NCI-H1930 (cell line): Measurements from ENCODE around the gene ACTR2.

Experiments used
- DNase-seq, 2 experiments: peaks; one replicate each; lab custom pipeline; 2025; lab: John Stamatoyannopoulos, UW

The ACTR2 gene

DNA sequence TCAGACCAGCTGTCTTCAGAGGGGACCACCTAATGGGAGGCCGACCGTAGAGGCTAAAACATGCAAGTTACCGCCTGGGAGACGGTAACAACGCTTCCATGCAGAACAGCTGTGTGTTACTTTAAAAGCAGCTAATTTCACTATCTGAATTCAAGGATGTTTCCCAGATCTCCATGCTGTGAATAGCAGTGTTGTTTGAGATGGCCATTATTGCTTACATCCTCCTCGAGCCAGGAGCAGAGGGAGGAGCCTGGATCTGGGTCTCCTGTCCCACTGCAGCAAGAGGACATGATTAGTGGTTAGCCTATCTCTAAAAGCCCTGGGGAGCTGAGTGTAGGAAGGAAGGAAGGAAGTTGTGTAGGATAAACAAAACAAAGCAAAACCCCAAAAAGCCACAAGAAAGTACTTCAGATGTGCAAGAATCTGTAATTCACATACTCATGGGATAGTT is 50.9 kb downstream of the ACTR2 start:
- DNase-seq, result no peak

DNA sequence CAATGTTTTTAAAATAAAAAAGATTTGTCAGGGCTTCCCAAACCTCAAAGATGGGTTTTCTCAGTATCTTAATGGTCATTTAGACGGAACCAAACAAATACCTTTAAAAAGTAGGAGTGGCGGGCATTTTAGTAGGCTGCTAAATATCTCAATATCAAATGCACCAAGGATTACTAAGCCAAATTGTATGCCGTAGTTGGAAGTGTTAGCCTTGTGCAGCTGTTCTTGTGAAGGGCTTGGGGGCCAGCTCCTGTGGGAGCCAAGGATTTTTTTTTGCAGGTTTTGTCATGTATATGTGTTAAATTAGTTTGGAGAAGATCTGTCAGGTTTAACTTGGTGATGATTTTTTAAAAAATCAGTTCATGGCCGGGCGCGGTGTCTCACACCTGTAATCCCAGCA is 52.1 kb downstream of the ACTR2 start:
- no peak for DNase-seq

DNA sequence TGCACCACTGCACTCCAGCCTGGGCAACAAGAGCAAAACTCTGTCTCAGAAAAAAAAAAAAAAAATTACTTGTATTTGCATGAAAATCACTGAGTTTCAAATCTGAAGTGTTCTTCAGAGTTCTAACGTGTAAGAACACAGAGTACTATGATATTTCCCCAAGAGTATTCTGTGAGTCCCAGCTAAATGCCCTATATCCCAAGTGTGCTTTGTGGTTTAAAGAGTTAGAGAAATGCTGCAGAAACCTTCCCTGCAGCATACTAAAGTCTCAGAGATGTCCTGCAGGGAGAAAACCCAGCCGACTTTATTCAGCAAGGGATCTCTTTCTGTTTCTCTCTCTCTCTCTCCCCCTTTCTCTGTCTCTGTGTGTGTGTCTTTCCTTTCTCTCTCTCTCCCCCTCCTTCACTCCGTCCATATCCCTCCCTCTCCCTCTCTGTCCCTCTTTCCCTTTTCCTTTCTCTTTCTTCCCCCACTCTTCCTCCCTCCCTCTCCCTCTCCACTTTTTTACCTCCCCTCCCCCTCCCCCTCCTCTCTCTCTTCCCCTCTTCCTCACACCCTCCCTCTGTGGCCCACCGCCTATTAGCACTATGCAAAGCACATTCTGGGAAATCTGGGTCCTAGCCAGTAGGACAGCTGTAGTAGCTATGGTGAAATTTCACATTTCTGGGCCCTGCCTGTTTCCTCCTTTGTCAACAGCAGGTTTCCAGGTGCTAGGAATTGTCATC is 54.2 kb downstream of the ACTR2 start:
- DNase-seq, result no peak

DNA sequence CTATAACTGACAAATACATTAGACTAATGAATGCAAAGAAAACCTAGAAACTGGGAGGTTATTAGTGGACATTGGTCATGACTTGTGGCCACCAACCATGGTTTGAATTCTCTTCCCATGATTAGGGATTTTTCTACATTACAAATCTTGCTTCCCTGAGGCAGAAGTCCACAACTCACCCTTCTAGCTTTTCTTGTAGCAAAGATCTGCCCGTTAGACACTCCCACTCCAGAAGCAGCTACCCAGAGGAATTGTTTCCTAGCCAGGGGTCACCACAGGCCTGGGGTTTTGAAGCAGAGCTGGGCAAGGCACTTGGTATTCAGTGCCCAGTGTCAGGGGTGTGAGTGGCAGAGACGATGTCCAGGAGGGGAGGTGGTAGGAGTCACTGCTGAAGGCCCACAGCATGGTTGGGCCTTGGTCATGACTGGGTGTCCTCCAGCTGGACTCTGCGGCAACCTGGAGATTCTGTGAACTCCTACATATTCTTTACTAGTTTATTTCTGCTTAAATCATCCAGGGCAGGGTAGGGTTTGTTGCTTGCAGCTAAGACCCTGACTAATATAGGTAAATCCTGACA is 54.9 kb downstream of the ACTR2 start:
- DNase-seq, result no peak

- DNase-seq, result no peak
Measured at GRCh38 chr2:65287364-65287763, 59.7 kb downstream of the ACTR2 start.

DNA sequence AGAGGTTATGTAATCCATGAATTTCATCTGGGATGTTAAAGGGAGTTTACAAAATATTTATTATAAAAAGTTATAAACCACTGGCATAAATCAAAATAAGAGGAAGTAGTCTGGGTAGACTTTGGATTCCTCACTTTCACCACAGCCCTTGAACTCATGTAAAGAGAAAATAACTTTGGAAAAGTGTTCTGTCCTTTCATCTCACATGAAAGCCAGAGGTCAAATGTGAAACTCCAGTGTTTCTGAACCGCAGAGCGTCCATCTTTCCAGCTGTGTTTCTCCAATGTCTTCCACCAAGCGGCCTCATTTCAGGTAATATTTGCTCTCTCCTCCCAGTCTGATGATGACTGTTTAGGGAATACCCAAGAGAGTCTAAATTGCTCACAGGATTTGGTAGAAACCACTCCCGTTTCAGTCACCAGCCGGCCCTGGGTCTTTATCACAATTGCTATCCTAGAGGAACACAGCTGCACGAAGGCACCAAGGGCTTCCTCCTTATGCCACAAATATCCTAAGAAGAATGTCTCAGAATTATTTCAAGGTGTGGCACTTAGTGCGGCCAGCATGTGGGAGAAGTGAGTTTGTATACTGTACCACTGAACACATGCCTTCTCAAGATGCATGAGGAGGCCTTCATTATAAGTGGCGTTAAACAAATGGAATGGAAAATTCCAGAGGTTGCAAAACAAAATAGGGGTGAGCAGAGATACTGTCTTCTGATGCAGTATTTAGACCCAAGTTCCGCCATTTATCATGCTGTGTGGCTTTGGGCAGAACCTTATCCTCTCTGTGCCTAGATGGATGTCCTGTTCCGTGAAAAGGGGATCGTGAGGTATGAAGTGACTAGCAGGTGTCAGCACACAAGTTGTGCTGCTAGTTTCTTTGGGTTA is 63.8 kb downstream of the ACTR2 start:
- no peak for DNase-seq

DNA sequence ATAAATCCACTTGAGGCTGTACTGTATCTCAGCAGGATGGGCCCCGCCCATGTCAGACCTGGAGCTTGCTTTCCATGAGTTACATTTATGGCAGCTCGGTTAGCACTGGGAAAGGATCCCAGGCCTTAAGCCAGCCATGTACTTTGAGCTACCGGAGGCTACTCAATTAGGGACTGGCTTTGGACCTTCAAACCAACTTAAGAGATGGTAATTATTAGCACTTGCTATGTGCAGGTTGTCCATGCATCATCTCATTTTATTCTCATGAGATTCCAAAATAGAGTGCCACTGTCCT is 64.4 kb downstream of the ACTR2 start:
- no peak for DNase-seq

DNA sequence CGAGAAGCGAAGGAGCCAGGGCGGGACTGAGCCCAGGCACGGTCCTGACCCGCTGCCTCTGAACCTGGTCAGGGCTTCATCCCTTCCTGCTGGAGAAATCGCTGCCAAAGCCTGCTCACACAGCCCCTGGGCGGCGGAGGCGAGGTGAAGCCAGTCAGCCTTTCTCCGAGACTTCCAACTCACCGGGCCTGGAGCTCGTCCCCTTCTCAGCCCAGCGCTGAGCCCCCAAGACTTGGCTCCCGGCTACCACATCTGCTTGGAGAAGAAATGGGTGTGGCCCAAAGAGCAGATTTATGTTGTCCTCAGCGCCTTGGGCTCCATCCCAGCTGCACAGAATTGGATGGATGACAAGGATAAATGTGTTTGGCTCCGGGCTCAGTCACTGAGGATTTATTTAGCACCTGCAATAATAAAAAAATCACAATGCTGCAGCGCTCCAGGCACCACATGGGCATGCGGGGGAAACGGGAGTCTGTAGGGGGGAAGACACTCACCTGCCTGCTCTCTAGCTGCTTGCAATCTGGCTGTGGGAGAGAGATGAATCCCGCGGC is 64.9 kb downstream of the ACTR2 start:
- DNase-seq, result no peak

- DNase-seq, result no peak
Measured at GRCh38 chr2:65293376-65293775, 65.7 kb downstream of the ACTR2 start.

DNA sequence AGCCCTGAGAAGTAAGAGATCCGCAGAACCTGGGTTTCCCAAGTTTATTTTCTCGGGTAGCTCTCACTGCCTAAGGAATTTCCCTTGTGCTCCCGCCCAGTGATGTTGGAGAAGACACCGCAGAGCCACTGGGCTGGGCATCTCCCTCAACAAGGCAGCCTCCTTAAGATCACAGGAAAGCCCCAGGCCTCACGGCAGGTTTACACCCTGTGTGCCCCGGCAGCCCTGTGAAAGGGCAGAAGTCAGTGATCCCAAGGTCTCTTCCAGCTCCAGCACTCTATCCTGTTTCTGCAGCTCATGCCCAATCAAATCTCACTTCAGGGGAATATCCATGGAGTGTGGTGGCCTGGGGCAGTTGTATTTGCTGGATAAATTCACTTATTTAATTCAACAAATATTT is 66.5 kb downstream of the ACTR2 start:
- DNase-seq, result no peak

GRCh38 chr2:65294701-65295100 is 67.1 kb downstream of the ACTR2 start:
- no peak for DNase-seq

DNA sequence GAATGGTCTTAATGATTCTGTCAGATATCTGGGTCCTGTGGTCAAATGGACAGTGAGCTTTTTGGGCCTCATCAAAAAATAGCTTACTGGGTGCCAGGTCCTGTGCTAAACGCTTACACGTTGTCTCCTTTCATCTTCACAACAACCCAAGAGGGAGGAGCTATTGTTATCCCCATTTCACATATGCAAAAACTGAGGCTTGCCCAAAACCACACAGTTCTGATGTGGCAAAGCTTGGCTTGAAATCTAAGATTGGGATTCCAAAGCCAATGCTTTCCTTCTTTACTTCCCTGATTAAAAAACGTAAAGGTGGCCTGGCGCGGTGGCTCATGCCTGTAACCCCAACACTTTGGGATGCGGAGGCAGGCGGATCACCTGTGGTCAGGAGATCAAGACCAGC is 69.3 kb downstream of the ACTR2 start:
- DNase-seq, result no peak

DNA sequence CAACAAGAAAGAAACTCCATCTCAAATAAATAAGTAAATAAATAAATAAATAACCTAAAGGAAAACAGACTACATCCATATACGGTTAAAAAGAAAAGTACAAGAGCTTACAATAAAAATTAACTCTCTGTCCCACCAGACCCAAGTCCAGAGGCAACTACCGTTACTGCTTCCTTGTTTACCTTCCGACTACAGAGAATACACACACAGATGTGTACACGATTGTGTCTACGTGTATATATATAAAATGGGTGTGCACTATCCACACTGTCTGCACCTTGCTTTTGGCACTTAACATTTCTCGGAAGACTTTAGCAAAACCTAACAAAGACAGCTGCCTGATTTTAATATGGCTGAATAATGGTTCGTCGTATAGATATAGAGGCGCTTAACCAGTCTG is 69.9 kb downstream of the ACTR2 start:
- DNase-seq, result no peak

DNA sequence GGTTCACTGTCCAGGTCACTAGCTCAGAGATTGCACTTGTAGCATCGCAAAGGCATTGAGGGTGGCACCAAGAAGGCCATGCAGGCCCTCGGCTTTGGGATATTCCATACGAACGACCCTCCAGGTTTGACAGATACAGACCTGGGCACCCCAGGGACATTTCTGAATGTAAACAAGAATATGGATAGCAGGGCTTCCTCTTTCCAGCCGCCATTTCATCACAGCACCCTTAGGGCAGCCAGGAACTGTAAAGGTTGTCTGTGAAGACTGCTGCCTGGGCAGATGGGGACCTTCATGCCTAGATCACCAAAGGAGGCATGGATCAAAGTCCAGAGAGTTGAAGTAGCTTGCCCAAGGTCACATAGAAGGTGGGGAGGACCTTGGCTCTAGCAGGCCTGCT is 70.5 kb downstream of the ACTR2 start:
- no peak for DNase-seq

GRCh38 chr2:65299246-65299645 is 71.6 kb downstream of the ACTR2 start:
- no peak for DNase-seq

DNA sequence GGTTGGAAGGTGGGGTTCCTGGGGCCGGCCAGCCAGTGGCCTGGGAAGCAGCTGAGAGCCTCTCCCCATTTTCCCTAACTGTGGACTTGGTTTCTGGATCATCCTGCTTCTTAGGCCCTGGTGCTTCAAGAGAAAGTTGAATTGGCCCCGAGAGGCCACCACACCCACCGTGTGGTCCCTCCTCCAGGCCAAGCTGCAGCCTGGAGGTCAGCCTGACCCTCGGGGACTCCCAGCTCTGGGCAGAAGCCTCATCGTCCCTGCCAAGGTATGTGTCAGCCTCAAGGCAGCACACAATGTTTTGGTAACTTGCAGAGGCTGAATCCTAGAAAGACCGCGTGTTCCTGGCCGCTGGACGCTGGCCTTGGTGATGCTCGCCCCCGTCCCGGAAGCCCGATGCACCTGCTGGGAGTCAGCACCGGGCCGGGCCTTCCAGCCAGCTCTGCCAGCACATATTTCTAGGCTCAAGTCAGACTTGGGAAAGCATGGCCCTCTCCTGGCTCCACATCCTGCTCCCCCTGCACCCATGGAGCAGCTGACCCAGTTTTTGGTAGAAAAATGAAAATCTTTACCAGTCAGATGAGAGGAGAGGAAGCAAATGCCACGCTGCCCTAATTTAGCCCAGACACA is 72.6 kb downstream of the ACTR2 start:
- DNase-seq, result no peak

DNA sequence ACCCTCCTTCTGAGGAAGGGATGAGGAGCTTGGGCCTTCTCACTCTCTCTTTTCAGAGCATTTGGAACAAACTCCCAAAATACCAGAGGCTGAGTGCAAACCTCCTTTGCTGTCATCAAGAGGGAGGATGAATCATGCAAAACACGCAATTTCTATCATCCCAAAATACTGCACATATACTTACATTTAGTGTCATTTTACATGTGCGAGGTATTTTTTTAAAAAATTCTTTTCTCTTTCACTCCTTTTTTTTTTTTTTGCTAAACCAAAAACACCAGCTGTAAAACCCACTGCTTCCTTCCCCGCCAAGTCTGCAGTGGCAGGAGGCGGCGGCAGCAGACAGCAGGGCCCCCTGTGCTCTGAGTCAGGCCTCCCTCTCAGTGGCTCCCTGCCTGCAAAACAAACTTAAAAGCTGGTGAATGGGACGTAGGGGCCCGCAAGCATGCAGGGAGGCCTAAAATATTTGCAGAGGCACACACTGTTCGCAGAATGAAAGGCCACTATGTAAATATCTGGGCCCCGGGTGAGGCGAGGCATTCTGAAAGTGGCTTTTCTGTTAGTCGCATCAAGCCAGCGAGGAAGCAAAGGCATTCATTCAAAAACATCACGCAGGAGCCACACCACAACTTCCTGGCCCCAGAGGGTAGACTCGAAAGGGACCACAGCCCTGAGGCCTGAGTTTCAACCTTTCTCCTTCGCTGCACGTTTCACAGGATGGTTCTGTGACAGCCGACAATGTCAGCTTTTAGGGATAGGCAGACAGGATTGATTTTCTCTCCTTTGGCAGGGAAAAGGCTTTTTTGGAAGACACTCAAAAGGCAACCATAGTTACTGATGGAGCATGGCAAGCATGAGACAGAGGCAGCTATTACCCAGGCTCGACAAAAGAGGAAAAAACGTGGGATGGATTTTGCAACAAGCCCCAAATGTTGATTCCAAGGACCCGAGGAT is 73.4 kb downstream of the ACTR2 start:
- no peak for DNase-seq

- DNase-seq, result no peak
Measured at GRCh38 chr2:65305934-65306333, 78.3 kb downstream of the ACTR2 start.

DNA sequence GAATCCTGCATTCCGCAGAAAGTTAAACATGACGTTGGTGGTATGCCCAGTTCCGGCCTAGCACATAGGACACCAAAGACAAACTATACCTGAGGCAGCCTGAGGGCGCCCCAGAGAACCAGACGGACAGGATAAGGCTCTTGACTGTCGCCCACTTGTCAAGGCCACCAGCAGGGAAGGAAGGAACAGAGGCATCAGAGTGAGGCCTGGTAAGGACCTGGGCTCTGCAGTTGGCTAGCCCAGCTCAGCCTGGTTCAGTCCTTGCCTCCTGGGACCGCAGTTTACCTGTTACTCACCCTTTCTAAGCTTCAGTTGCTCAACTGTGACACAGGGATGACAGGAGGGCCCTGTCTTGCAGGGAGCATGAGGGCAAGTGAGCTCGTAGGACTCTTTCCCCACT is 82.1 kb downstream of the ACTR2 start:
- DNase-seq, result no peak

DNA sequence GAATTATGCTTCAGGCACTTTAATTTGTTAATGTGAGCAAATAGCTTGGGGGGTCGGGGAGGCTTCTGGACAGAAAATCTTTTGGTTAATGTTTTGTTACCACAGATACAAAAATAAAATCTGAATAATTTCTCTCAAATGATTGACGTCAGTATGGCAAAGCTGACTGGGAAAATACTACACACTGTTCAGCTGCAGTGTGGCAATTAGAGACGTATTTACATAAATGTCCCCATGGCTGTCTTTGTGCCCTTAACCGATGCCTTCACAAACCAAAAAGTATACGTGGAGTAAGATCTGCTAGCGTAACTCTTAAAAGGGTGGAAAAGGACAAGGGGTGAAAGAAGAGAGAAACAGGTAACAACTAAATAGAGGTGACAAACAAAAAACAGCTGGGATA is 83.4 kb downstream of the ACTR2 start:
- DNase-seq, result no peak

DNA sequence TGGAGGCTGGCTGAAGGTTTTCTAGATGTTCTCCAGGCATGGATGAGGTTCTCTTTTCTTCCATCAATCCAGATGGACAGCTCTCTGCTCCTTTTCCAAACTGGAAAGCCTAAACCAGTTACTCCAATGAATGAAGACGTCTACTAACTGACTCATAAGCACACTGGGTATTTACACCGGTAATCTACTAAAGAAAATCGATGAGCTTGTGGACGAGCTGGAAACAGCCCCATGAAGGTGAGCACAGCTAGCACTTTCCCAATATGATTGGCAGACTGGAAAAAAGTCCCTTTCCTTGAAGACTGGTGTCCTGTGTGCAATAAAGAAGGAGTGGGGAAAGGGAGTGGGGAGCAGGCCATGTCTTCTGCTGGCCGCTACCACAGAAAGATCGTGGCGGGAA is 84.0 kb downstream of the ACTR2 start:
- DNase-seq, result no peak
